ENCODE results near the gene TBX1. TPM values are rescaled to one million over a fixed set of nuclear protein-coding genes. Genes with fewer than 3 reads are reported as not detected.
A peak's percentile ranks its signal among the peaks of the same experiment; 100 is the strongest.

The TBX1 gene
- total RNA-seq, 3 donors from 2014 or later (not counting 1 experiment from before 2014, with no cell fraction given) = 2.0 to 4.6 (median 3.2) TPM

- Histone ChIP-seq H3K27ac (ENCODE audit: low read length) (no peak overlapping the region), H3K36me3 (ENCODE audit: control insufficient read depth, insufficient read depth, low read length) (no peaks in the 10 kb centered on the region), H3K4me1 (ENCODE audit: control insufficient read depth, insufficient read depth, low read length) (peaks cover 25% of the 10 kb centered on the region), H3K4me3 (ENCODE audit: low read length) (no peak overlapping the region), H3K27me3 (ENCODE audit: control insufficient read depth, insufficient read depth, low read length) (peaks cover 36% of the 10 kb centered on the region), H3K9me3 (ENCODE audit: control insufficient read depth, insufficient read depth, low read length) (no peaks in the 10 kb centered on the region)
- ATAC-seq (no peak), DNase-seq (no peak)
- no peak overlapping the region for H3K27ac Mint-ChIP-seq
- H3K27me3 Mint-ChIP-seq (ENCODE audit: low read depth in 2 of 2) = peaks cover 27 to 41% of the 10 kb centered on the region in 2 donors
- H3K4me1 Mint-ChIP-seq = peaks cover 0 to 22% of the 10 kb centered on the region in 2 donors
- intact Hi-C loops (cut with micrococcal nuclease) = no loop called here
- H3K4me3 Mint-ChIP-seq = peak overlapping the region; percentile 78
- no peaks in the 10 kb centered on the region for H3K9me3 Mint-ChIP-seq
- 93% methylated on average over 26 of the region's 26 CpGs for WGBS (ENCODE audit: insufficient coverage)
- no peak for TF ChIP-seq CTCF (IDR thresholded peaks at IDR 0.05)
- H3K36me3 Mint-ChIP-seq = no peaks in the 10 kb centered on the region
Observed at GRCh38 chr22:19720150-19720827, 40.3 kb upstream of the TBX1 start.

DNA sequence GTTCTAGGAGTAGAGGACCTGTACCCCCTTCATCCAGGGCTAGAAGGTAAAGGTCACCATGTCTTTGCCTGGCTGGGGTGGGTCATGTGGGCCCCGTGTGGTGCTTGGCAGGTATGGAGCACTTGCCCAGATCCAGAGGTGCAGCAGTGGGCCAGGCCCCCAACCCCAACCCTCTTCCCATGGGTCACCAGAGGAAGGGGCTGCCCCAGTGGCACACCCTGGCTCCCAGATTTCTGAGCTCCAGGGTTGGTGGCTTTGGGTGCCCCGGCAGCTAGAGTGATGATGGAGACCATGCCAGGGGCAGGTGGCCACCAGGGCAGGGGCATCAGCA, 39.6 kb upstream of the TBX1 start:
- no peaks in the 10 kb centered on the region for H3K36me3 Mint-ChIP-seq
- intact Hi-C loops (cut with micrococcal nuclease) = no loop called here
- WGBS (ENCODE audit: insufficient coverage) = 91% methylated on average over 2 of the region's 2 CpGs
- peaks cover 0 to 23% of the 10 kb centered on the region in 2 donors for H3K4me1 Mint-ChIP-seq
- Histone ChIP-seq H3K9me3 (ENCODE audit: control insufficient read depth, insufficient read depth, low read length) (no peaks in the 10 kb centered on the region), H3K27ac (ENCODE audit: low read length) (no peak overlapping the region), H3K4me1 (ENCODE audit: control insufficient read depth, insufficient read depth, low read length) (peaks cover 25% of the 10 kb centered on the region), H3K27me3 (ENCODE audit: control insufficient read depth, insufficient read depth, low read length) (peaks cover 31% of the 10 kb centered on the region), H3K36me3 (ENCODE audit: control insufficient read depth, insufficient read depth, low read length) (no peaks in the 10 kb centered on the region), H3K4me3 (ENCODE audit: low read length) (no peak overlapping the region)
- H3K9me3 Mint-ChIP-seq = no peaks in the 10 kb centered on the region
- H3K27ac Mint-ChIP-seq = no peak overlapping the region
- no peak for ATAC-seq
- no peak overlapping the region for H3K4me3 Mint-ChIP-seq
- DNase-seq = no peak
- peaks cover 29 to 44% of the 10 kb centered on the region in 2 donors for H3K27me3 Mint-ChIP-seq (ENCODE audit: low read depth in 2 of 2)
- no peak for TF ChIP-seq CTCF (IDR thresholded peaks at IDR 0.05)

DNA sequence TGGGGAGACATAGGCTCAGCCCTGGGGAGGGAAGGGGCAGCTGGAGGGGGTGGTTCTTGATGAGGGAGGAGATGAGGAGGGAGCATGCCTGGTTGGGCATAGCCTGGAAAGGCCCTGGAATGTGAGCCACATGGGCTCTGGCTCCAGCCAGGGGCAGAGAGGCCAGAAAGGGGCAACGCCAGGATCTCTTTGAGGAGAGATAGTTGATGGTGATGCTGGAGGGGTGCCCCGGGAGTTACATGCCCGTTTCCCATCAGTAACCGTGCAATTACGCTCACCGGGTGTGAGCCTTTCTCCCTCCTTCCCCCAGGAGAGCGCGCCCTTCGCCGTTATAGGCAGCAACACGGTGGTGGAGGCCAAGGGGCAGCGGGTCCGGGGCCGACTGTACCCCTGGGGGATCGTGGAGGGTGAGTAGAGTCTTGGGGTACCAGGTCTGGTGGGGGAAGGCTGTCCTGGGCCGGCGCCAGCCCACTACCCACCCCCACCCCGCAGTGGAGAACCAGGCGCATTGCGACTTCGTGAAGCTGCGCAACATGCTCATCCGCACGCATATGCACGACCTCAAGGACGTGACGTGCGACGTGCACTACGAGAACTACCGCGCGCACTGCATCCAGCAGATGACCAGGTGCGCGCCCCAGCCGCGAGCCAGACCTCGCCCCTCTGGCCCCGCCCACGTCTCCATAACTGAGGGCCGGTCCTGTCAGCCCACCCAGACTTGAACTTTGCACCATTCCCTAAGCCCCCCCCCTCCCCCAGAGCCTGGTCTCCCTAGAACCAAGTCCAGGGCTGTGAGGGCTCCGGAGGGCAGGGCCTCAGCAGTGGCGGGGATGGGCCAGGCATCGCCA, 39.0 kb upstream of the TBX1 start:
- H3K27ac Mint-ChIP-seq = no peak overlapping the region
- no peak overlapping the region for H3K4me3 Mint-ChIP-seq

More for the DNA sequence above, 39.0 kb upstream of the TBX1 start:
- Mint-ChIP-seq H3K4me1 (peaks cover 0 to 23% of the 10 kb centered on the region in 2 donors), H3K9me3 (no peaks in the 10 kb centered on the region), H3K27me3 (ENCODE audit: low read depth in 2 of 2) (peaks cover 29 to 44% of the 10 kb centered on the region in 2 donors), H3K36me3 (no peaks in the 10 kb centered on the region)
- intact Hi-C loops (cut with micrococcal nuclease) = no loop called here
- H3K27ac ChIP-seq (ENCODE audit: low read length) = no peak overlapping the region
- no peak overlapping the region for H3K4me3 ChIP-seq (ENCODE audit: low read length)
- no peak for TF ChIP-seq CTCF (IDR thresholded peaks at IDR 0.05)
- no peaks in the 10 kb centered on the region for H3K9me3 ChIP-seq (ENCODE audit: control insufficient read depth, insufficient read depth, low read length)
- ATAC-seq = no peak
- no peaks in the 10 kb centered on the region for H3K36me3 ChIP-seq (ENCODE audit: control insufficient read depth, insufficient read depth, low read length)
- WGBS (ENCODE audit: insufficient coverage) = 92% methylated on average over 41 of the region's 44 CpGs
- peaks cover 25% of the 10 kb centered on the region for H3K4me1 ChIP-seq (ENCODE audit: control insufficient read depth, insufficient read depth, low read length)
- peaks cover 28% of the 10 kb centered on the region for H3K27me3 ChIP-seq (ENCODE audit: control insufficient read depth, insufficient read depth, low read length)
- no peak for DNase-seq
